Left ventricle myocardium inferior (tissue), 1 donor: ENCODE measurements around the gene TMEM120B. TPM values are rescaled to one million over a fixed set of nuclear protein-coding genes. Genes with fewer than 3 reads are reported as not detected.
"Not testable (repeated sequence)": the region's sequence is repeated elsewhere in the genome, so short reads cannot be mapped to it uniquely, and the experiment has no call there.

Source experiments
- DNase-seq: peaks from one replicate; pipeline ENCODE4 v3.0.0-alpha.2; 2020
- H3K27ac ChIP-seq: fragments of 200-600 bp; replicated peaks from 2 replicates; pipeline ENCODE4 v1.8.0; 2021
- H3K27me3 ChIP-seq: fragments of 200-600 bp; 2 replicates; pipeline ENCODE4 v1.8.0; 2021; ENCODE audit warnings: low read depth
- H3K36me3 ChIP-seq: fragments of 200-600 bp; 2 replicates; pipeline ENCODE4 v1.8.0; 2021
- H3K4me1 ChIP-seq: fragments of 200-600 bp; 2 replicates; pipeline ENCODE4 v1.8.0; 2021
- H3K4me3 ChIP-seq: fragments of 200-600 bp; 2 replicates; pipeline ENCODE4 v1.8.0; 2021; ENCODE audit warnings: mild to moderate bottlenecking, moderate library complexity
- H3K9me3 ChIP-seq: fragments of 200-600 bp; replicated peaks from 2 replicates; pipeline ENCODE4 v1.8.0; 2021
- CTCF ChIP-seq: fragments of 200-600 bp; IDR thresholded peaks from 2 replicates; pipeline ENCODE4 v1.8.0; 2021; ENCODE audit warnings: antibody characterized with exemption, mild to moderate bottlenecking, borderline replicate concordance
- intact Hi-C: fragments of 100-400 bp; cut with micrococcal nuclease; formaldehyde crosslinking; loops from one replicate; pipeline ENCODE4 v1.11.0; 2022
- total RNA-seq: library from RNA; stranded (reverse); fragmentation: NEBNext Ultra II Directional; extraction: Animal tissue kit (Norgen Biotek cat#: 25700); gene quantifications from one replicate; pipeline ENCODE4 v1.2.1, GENCODE V29; 2021
- donor health status: DM: no; HTN: yes; CAD: no; lungs with severe emphysema.

Gene TMEM120B
- total RNA-seq, 1 donor from 2014 or later = 9.2 TPM

GRCh38 chr12:121689430-121689829 lies 23.1 kb upstream of the TMEM120B start:
- H3K9me3 ChIP-seq = no peaks in the 10 kb centered on the region
- no peaks in the 10 kb centered on the region for H3K36me3 ChIP-seq
- H3K27ac ChIP-seq = no peak overlapping the region
- intact Hi-C loops = no loop called here
- DNase-seq = no peak
- H3K4me3 ChIP-seq = no peak overlapping the region
- peaks cover 11% of the 10 kb centered on the region for H3K4me1 ChIP-seq
- no peaks in the 10 kb centered on the region for H3K27me3 ChIP-seq
- TF ChIP-seq CTCF = no peak

GRCh38 chr12:121692744-121693143 lies 19.8 kb upstream of the TMEM120B start:
- H3K4me3 ChIP-seq, DNase-seq, H3K4me1 ChIP-seq, H3K36me3 ChIP-seq, H3K9me3 ChIP-seq, intact Hi-C loops, H3K27me3 ChIP-seq: not testable (repeated sequence)
- H3K27ac ChIP-seq = peak overlapping the region; percentile 51

DNA sequence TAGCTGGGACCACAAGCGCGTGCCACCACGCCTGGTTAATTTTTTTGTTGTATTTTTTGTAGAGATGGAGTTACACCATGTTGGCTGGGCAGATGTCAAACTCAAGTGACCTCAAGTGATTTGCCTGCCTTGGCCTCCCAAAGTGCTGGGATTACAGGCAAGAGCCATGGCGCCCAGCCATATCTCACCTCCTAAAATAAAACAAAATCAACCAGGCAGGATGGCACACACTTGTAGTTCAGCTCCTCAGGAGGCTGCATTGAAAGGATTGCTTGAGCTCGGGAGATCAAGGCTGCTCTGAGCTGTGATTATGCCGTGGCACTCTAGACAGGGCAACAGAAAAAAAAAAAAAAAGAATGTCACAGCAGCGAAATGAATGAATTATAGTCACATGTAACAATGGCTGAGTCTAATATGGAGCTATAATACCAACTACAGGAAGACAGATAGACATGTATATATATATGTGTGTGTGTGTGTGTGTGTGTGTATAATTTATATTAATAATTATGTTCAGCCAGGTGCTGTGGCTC lies 19.3 kb upstream of the TMEM120B start:
- Histone ChIP-seq H3K27me3 (no peaks in the 10 kb centered on the region), H3K4me3 (no peak overlapping the region), H3K27ac (peak overlapping the region; percentile 51), H3K4me1 (peaks cover 4% of the 10 kb centered on the region), H3K9me3 (no peaks in the 10 kb centered on the region), H3K36me3 (no peaks in the 10 kb centered on the region)
- no peak for TF ChIP-seq CTCF
- peak; percentile 46 for DNase-seq
- intact Hi-C loops = no loop called here

DNA sequence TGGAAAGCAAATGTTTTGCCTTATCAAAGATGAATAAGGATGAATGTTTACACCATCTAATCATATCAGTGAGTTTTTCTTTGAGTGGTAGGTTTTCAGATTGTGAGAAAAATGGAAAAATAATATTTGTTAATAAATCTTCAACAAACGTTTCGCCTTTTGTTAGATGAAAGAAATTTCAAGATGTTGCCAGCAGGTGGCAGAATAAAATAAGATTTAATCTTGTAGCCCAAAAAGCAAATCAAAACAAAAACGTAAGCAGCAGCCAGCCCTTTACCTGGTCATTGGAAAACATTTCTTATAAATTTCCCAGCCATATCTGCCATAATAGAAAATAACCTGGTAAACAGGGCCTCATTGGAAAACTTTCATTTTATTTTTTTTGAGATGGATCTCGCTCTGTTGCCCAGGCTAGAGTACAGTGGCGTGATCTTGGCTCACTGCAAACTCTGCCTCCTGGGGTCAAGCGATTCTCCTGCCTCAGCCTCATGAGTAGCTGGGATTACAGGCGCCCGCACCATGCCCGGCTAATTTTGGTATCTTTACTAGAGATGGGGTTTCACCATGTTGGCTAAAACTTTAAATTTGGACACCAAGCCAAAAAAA lies 15.4 kb upstream of the TMEM120B start:
- Histone ChIP-seq H3K27me3 (no peaks in the 10 kb centered on the region), H3K27ac (no peak overlapping the region), H3K36me3 (no peaks in the 10 kb centered on the region), H3K4me3 (no peak overlapping the region), H3K9me3 (no peaks in the 10 kb centered on the region), H3K4me1 (peaks cover 4% of the 10 kb centered on the region)
- no peak for DNase-seq
- intact Hi-C loops = loop anchor here (5.0 kb wide), 2 partner anchors 75 to 95 kb away; partner anchors contain the start of gene RHOF
- peak; percentile 68 for TF ChIP-seq CTCF

GRCh38 chr12:121697861-121698260 lies 14.7 kb upstream of the TMEM120B start:
- not testable (repeated sequence) for H3K27ac ChIP-seq, H3K27me3 ChIP-seq, DNase-seq, H3K9me3 ChIP-seq, H3K4me3 ChIP-seq, H3K36me3 ChIP-seq, H3K4me1 ChIP-seq
- intact Hi-C loops = loop anchor here (5.0 kb wide), 2 partner anchors 74 to 94 kb away; partner anchors contain the start of gene RHOF

DNA sequence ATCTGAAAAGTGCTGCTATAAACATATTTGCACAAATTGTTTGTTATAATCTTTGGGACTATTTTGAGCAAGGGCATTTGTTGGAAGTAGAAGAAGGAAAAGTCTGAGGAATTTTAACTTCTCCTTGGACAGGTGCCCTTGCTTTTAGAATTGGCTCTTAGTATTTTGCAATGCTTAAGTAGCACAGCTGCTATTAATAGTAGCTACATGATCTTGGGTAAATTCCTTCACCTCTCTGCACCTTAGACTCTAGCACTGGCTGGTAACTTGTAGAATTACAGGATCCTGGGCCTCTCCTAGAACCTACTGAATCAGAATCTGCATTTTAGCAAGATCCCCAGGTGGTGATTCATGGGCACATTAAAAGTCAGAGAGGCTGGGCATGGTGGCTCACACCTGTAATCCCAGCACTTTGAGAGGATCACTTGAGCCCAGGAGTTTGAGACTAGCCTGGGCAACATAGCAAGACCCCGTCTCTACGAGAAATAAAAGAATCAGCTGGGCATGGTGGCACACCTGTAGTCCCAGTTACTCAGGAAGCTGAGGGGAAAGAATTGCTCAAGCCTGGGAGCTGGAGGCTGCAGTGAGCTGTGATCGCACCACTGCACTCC lies 10.8 kb upstream of the TMEM120B start:
- Histone ChIP-seq H3K9me3 (peaks cover 7% of the 10 kb centered on the region), H3K36me3 (no peaks in the 10 kb centered on the region), H3K27me3 (no peaks in the 10 kb centered on the region), H3K4me3 (no peak overlapping the region), H3K4me1 (peaks cover 4% of the 10 kb centered on the region), H3K27ac (no peak overlapping the region)
- no peak for TF ChIP-seq CTCF
- intact Hi-C loops = no loop called here
- no peak for DNase-seq
